Measurements from ENCODE around the gene PSD2.
A peak's percentile ranks its signal among the peaks of the same experiment; 100 is the strongest.

Gene PSD2

DNA sequence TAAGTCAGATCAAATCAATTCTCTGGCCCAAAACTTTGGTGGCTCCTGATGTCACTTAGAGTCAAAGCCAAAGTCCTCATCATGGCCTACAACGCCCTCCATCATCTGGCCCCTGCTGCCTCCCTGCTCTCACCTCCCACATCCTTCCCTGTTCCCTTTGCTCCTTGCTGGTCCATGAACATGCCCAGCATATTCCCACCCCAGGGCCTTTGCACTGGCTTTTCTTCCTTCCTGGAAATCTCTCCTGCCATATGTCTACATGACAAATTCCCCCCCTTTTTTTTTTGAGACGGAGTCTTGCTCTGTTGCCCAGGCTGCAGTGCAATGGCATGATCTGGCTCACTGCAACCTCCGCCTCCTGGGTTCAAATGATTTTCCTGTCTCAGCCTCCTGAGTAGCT, 11.1 kb upstream of the PSD2 start:
- Histone ChIP-seq H3K79me2 (ENCODE audit: control insufficient read depth, low read length) (no peaks in the 10 kb centered on the region), H3K4me2 (ENCODE audit: low read length) (no peak overlapping the region), H3K36me3 (ENCODE audit: control insufficient read depth, low read length) (no peaks in the 10 kb centered on the region), H3K4me3 (ENCODE audit: low read length) (no peak overlapping the region), H3K4me1 (ENCODE audit: control insufficient read depth, low read length) (peaks cover 4% of the 10 kb centered on the region), H3K9me3 (ENCODE audit: control insufficient read depth, insufficient read depth, low read length) (no peaks in the 10 kb centered on the region), H4K20me1 (ENCODE audit: control insufficient read depth, insufficient read depth, low read depth, low read length) (no peaks in the 10 kb centered on the region), H3K27ac (ENCODE audit: low read depth, low read length) (no peak overlapping the region), H3F3A (ENCODE audit: control insufficient read depth, insufficient read depth) (no peaks in the 10 kb centered on the region), H3K9me2 (replicated peaks; ENCODE audit: control insufficient read depth, low read length) (no peaks in the 10 kb centered on the region), H3K27me3 (ENCODE audit: control insufficient read depth, low read length) (peaks cover 19% of the 10 kb centered on the region)
- TF ChIP-seq EZH2phosphoT487 (IDR thresholded peaks at IDR 0.05; ENCODE audit: borderline replicate concordance, low read length): no peak
- TF ChIP-seq, protein P1, sequence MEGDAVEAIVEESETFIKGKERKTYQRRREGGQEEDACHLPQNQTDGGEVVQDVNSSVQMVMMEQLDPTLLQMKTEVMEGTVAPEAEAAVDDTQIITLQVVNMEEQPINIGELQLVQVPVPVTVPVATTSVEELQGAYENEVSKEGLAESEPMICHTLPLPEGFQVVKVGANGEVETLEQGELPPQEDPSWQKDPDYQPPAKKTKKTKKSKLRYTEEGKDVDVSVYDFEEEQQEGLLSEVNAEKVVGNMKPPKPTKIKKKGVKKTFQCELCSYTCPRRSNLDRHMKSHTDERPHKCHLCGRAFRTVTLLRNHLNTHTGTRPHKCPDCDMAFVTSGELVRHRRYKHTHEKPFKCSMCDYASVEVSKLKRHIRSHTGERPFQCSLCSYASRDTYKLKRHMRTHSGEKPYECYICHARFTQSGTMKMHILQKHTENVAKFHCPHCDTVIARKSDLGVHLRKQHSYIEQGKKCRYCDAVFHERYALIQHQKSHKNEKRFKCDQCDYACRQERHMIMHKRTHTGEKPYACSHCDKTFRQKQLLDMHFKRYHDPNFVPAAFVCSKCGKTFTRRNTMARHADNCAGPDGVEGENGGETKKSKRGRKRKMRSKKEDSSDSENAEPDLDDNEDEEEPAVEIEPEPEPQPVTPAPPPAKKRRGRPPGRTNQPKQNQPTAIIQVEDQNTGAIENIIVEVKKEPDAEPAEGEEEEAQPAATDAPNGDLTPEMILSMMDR (IDR thresholded peaks at IDR 0.05; ENCODE audit: low read depth, low read length, poor library complexity, severe bottlenecking): no peak

DNA sequence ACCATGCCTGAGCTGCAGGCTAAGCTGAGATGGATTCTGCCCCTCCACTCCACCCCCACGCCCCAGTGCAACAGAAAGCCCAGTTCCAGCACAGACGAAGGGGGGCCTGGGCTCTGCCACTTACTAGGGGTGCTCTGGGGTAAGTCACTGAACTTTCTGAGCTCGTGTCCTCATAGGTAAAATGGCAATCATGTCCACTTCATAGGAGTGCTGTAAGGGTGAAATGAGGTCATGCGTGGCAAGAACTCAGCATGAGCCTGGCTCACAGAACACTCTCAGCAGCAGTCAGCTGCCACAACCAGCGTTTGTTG, 8.4 kb upstream of the PSD2 start:
- H3F3A ChIP-seq (ENCODE audit: control insufficient read depth, insufficient read depth): no peaks in the 10 kb centered on the region; the same call in 1 of the 2 replicates
- H4K20me1 ChIP-seq (ENCODE audit: control insufficient read depth, insufficient read depth, low read depth, low read length): no peaks in the 10 kb centered on the region
- peak overlapping the region; percentile 100 for H3K4me2 ChIP-seq (ENCODE audit: low read length)
- no peaks in the 10 kb centered on the region for H3K9me3 ChIP-seq (ENCODE audit: control insufficient read depth, insufficient read depth, low read length)
- H3K27me3 ChIP-seq (ENCODE audit: control insufficient read depth, low read length): peaks cover 11% of the 10 kb centered on the region
- TF ChIP-seq EZH2phosphoT487 (IDR thresholded peaks at IDR 0.05; ENCODE audit: borderline replicate concordance, low read length): no peak
- TF ChIP-seq, protein P1 (IDR thresholded peaks at IDR 0.05; ENCODE audit: low read depth, low read length, poor library complexity, severe bottlenecking): no peak
- H3K4me3 ChIP-seq (ENCODE audit: low read length): peak overlapping the region; percentile 90
- no peaks in the 10 kb centered on the region for H3K79me2 ChIP-seq (ENCODE audit: control insufficient read depth, low read length)
- H3K4me1 ChIP-seq (ENCODE audit: control insufficient read depth, low read length): peaks cover 4% of the 10 kb centered on the region
- no peak overlapping the region for H3K27ac ChIP-seq (ENCODE audit: low read depth, low read length)
- H3K36me3 ChIP-seq (ENCODE audit: control insufficient read depth, low read length): no peaks in the 10 kb centered on the region
- H3K9me2 ChIP-seq (replicated peaks; ENCODE audit: control insufficient read depth, low read length): no peaks in the 10 kb centered on the region

DNA sequence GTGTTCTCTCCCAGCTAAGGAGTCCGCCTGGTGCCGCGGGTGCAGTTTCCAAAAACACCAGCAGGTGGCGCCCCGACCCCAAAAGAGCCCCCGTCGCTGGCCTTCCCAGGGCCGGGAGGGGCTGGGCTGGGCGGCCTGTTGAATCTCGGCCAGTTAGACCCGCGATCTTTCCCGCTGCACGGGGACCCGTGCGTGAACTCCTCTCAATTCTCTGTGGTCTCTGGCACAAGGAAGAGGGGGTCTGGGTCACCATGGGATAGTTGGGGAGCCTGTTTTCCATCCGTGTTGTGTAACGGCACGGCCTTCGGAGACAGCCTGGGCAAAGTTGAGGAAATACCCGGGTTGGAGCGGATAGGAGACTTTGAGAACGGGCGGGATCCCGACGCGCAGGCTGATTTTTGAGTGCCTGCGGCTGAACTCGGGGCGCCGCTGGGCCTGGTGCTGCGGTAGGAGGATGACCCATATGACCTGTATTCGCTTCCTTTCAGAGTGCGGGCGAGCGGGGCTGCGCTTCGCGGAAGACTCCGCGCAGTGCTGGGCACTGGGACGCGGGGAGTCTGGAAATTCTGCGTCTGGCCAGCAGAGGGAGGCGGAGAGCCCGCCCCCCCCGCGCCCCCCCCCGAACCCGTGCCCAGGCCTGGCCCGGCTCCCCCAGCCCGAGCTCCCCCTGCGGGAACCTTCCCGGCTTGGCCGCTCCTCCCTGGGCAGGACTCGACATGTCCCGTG, 7.9 kb upstream of the PSD2 start:
- Histone ChIP-seq H3K27me3 (ENCODE audit: control insufficient read depth, low read length) (peaks cover 11% of the 10 kb centered on the region), H3K9me2 (replicated peaks; ENCODE audit: control insufficient read depth, low read length) (no peaks in the 10 kb centered on the region), H3K36me3 (ENCODE audit: control insufficient read depth, low read length) (no peaks in the 10 kb centered on the region), H4K20me1 (ENCODE audit: control insufficient read depth, insufficient read depth, low read depth, low read length) (no peaks in the 10 kb centered on the region), H3K79me2 (ENCODE audit: control insufficient read depth, low read length) (no peaks in the 10 kb centered on the region), H3K4me2 (ENCODE audit: low read length) (peak overlapping the region; percentile 100), H3K4me3 (ENCODE audit: low read length) (peak overlapping the region; percentile 90), H3F3A (ENCODE audit: control insufficient read depth, insufficient read depth) (no peaks in the 10 kb centered on the region; the same call in 1 of the 2 replicates), H3K27ac (ENCODE audit: low read depth, low read length) (no peak overlapping the region), H3K9me3 (ENCODE audit: control insufficient read depth, insufficient read depth, low read length) (no peaks in the 10 kb centered on the region), H3K4me1 (ENCODE audit: control insufficient read depth, low read length) (peaks cover 4% of the 10 kb centered on the region)
- TF ChIP-seq, protein P1 (IDR thresholded peaks at IDR 0.05; ENCODE audit: low read depth, low read length, poor library complexity, severe bottlenecking): peak; percentile 97
- peak; percentile 71; the same call in 1 of the 2 replicates for TF ChIP-seq EZH2phosphoT487 (IDR thresholded peaks at IDR 0.05; ENCODE audit: borderline replicate concordance, low read length)
